Measurements from ENCODE around the gene MUC13. TPM values are rescaled to one million over a fixed set of nuclear protein-coding genes. Genes with fewer than 3 reads are reported as not detected.
A peak's percentile ranks its signal among the peaks of the same experiment; 100 is the strongest.

MUC13 gene
- total and polyA plus RNA-seq, 2 of the 4 experiments (the other 2 are of a cell fraction): not detected

GRCh38 chr3:124877674-124878073, 56.9 kb downstream of the MUC13 start:
- Histone ChIP-seq H2AK9ac (replicated peaks; ENCODE audit: low read depth, low read length, poor library complexity) (no peak overlapping the region), H3K36me3 (ENCODE audit: control insufficient read depth, insufficient read depth, low read length) (peaks cover under 1% of the 10 kb centered on the region; the same call in 1 of the 2 replicates), H4K5ac (ENCODE audit: low read depth, low read length) (no peak overlapping the region), H3K9ac (ENCODE audit: low read depth, low read length) (no peak overlapping the region), H2BK120ac (ENCODE audit: low read depth, low read length) (peak overlapping the region; percentile 89), H3K4ac (ENCODE audit: low read depth, low read length) (peak overlapping the region; percentile 80), H3K23ac (ENCODE audit: low read depth, low read length) (peak overlapping the region; percentile 67), H3K18ac (ENCODE audit: low read depth, low read length) (no peak overlapping the region), H2BK15ac (ENCODE audit: low read depth, low read length) (peak overlapping the region; percentile 63; the same call in 1 of the 3 replicates), H2AFZ (replicated peaks; ENCODE audit: low read length, poor library complexity) (no peak overlapping the region), H4K8ac (ENCODE audit: low read depth in 2 of 2, low read length in 2 of 2) (peak overlapping the region; percentile 1 to 61; a peak in 3 of 4 replicates), H3K14ac (replicated peaks; ENCODE audit: low read depth, low read length) (peak overlapping the region; percentile 82), H2BK20ac (ENCODE audit: low read depth, low read length) (peak overlapping the region; percentile 94), H3K4me2 (ENCODE audit: low read depth, low read length) (no peak overlapping the region), H3K79me1 (ENCODE audit: low read depth in 1 of 2, low read length in 2 of 2) (peaks cover 9 to 67% of the 10 kb centered on the region in 2 experiments; a peak in 3 of 4 replicates), H3K4me1 (ENCODE audit: control insufficient read depth, insufficient read depth, low read length) (peaks cover 18% of the 10 kb centered on the region), H3K9me1 (ENCODE audit: insufficient read depth, low read length) (peaks cover 28% of the 10 kb centered on the region), H4K20me1 (ENCODE audit: insufficient read depth, low read length) (peaks cover 22% of the 10 kb centered on the region), H3K9me3 (ENCODE audit: control insufficient read depth, insufficient read depth, low read length) (no peaks in the 10 kb centered on the region), H3K56ac (ENCODE audit: extremely low read depth, insufficient read depth, low read length) (no peak overlapping the region), H3K4me3 (ENCODE audit: insufficient read depth, low read depth, low read length) (no peak overlapping the region), H4K91ac (ENCODE audit: insufficient read depth, low read depth, low read length) (peak overlapping the region; percentile 61), H3K27ac (ENCODE audit: insufficient read depth, low read length) (no peak overlapping the region), H3K27me3 (ENCODE audit: control insufficient read depth, insufficient read depth, low read length) (no peaks in the 10 kb centered on the region), H2BK5ac (ENCODE audit: low read depth, low read length, poor library complexity, severe bottlenecking) (no peak overlapping the region), H2AK5ac (ENCODE audit: low read depth, low read length) (peak overlapping the region; percentile 76)
- POLR2A ChIA-PET (ENCODE audit: unreplicated experiment): no interaction called here
- no TSS peak for BruUV-seq (replicated peaks)
- TF ChIP-seq FOS (IDR thresholded peaks at IDR 0.05; ENCODE audit: low read depth, low read length) (no peak), RCOR1 (IDR thresholded peaks at IDR 0.05; ENCODE audit: insufficient replicate concordance, low read length) (no peak), MXI1 (IDR thresholded peaks at IDR 0.05; ENCODE audit: borderline replicate concordance, low read depth, low read length) (no peak), USF2 (IDR thresholded peaks at IDR 0.05; ENCODE audit: low read depth, low read length) (no peak), CEBPB (IDR thresholded peaks at IDR 0.05; ENCODE audit: low read depth, low read length) (no peak), POLR2A (IDR thresholded peaks at IDR 0.05; ENCODE audit: low read depth, low read length) (no peak), ELK1 (IDR thresholded peaks at IDR 0.05; ENCODE audit: borderline replicate concordance, low read depth, low read length) (no peak), MAZ (IDR thresholded peaks at IDR 0.05; ENCODE audit: borderline replicate concordance, low read depth, low read length) (no peak), NFE2L2 (IDR thresholded peaks at IDR 0.05; ENCODE audit: low read depth, low read length) (no peak), BHLHE40 (IDR thresholded peaks at IDR 0.05; ENCODE audit: low read depth, low read length) (no peak), RAD21 (IDR thresholded peaks at IDR 0.05; ENCODE audit: low read length) (no peak), SMC3 (IDR thresholded peaks at IDR 0.05; ENCODE audit: low read depth, low read length) (no peak), MAFK (IDR thresholded peaks at IDR 0.05; ENCODE audit: low read depth, low read length) (no peak), CTCF (conservative IDR thresholded peaks at IDR 0.05; ENCODE audit: low read depth, low read length) (no peak), RFX5 (IDR thresholded peaks at IDR 0.05; ENCODE audit: low read depth, low read length) (no peak), CHD1 (IDR thresholded peaks at IDR 0.05; ENCODE audit: low read depth, low read length) (no peak)
- 100% methylated on average over 1 of the region's 3 CpGs; no CpG with 5 or more reads in 1 of the 2 experiments for WGBS, 2 experiments (ENCODE audit: extremely low coverage in 2 of 2, insufficient read length in 1 of 2)
- ATAC-seq (ENCODE audit: low read depth) (no peak), DNase-seq (no peak)
- CTCF ChIA-PET: interaction anchor here (0.7 to 1.2 kb wide), 4 partner anchors 16 to 91 kb away, joined by 3 to 6 read pairs (median 4); no protein-coding TSS in a partner anchor
- dilution Hi-C loops (cut with HindIII; ENCODE audit: low sequenced_read_pairs, unreplicated experiment) (loop anchor here (25.0 kb wide), 1 partner anchor 115 kb away; no protein-coding TSS in a partner anchor), intact Hi-C loops (cut with micrococcal nuclease) (loop anchor here (2.0 kb wide), 1 partner anchor 19 kb away; no protein-coding TSS in a partner anchor), in situ Hi-C loops (cut with MboI; ENCODE audit: low sequenced_read_pairs) (no loop called here)
